Loucy (cell line): Measurements from ENCODE around the gene UBL3.

Source experiments
- EZH2phosphoT487 ChIP-seq: fragments of 200-600 bp; IDR thresholded peaks from 2 replicates; pipeline ENCODE4 v1.6.1; 2018; ENCODE audit warnings: antibody characterized with exemption, mild to moderate bottlenecking, moderate library complexity, borderline replicate concordance
- TF ChIP-seq, protein P1 (sequence below): fragments of 200-600 bp; sonication (generic); conservative IDR thresholded peaks from 2 replicates; pipeline ENCODE4 v1.5.1; 2014; ENCODE audit warnings: mild to moderate bottlenecking, antibody characterized with exemption, low read length

DNA sequence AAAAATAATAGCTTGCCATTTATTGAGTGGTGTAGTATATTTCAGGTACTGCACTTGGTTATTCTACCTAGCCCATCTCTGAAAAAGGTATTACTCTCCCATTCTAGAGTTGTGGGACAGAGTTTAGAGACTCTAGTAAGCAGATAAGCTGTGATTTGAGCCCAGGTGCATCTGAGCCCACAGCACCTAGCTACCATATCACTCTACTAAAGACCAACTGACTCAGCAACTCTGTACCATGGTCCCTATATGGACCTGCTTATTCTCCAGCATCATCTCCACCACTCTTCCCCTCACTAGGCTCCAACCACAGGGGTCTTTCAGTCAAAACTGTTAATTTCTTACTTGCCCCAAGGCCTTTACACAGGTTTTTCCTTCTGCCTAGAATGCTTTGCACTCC, 64.4 kb downstream of the UBL3 start:
- TF ChIP-seq, protein P1, sequence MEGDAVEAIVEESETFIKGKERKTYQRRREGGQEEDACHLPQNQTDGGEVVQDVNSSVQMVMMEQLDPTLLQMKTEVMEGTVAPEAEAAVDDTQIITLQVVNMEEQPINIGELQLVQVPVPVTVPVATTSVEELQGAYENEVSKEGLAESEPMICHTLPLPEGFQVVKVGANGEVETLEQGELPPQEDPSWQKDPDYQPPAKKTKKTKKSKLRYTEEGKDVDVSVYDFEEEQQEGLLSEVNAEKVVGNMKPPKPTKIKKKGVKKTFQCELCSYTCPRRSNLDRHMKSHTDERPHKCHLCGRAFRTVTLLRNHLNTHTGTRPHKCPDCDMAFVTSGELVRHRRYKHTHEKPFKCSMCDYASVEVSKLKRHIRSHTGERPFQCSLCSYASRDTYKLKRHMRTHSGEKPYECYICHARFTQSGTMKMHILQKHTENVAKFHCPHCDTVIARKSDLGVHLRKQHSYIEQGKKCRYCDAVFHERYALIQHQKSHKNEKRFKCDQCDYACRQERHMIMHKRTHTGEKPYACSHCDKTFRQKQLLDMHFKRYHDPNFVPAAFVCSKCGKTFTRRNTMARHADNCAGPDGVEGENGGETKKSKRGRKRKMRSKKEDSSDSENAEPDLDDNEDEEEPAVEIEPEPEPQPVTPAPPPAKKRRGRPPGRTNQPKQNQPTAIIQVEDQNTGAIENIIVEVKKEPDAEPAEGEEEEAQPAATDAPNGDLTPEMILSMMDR, result no peak
- TF ChIP-seq EZH2phosphoT487, result no peak
